GM23338 (cell line): ENCODE measurements around the gene GRID2. TPM values are rescaled to one million over a fixed set of nuclear protein-coding genes. Genes with fewer than 3 reads are reported as not detected.

Experiments
- ATAC-seq: fragments of 200-7000 bp; cut with Tn5 transposase; 3 replicates; pipeline ENCODE4 v1.9.1; 2020
- DNase-seq: peaks from one replicate; pipeline ENCODE4 v3.0.0-alpha.2; 2015; ENCODE audit warnings: low spot score
- H2AFZ ChIP-seq: fragments of 200-600 bp; sonication (generic); 2 replicates; pipeline ENCODE4 v1.8.0; 2016; ENCODE audit warnings: antibody characterized with exemption, mild to moderate bottlenecking, moderate library complexity
- H3F3A ChIP-seq: fragments of 200-600 bp; sonication (generic); replicated peaks from 2 replicates; pipeline ENCODE4 v1.8.0; 2017; ENCODE audit warnings: antibody characterized with exemption, mixed run types, low read depth
- H3K27ac ChIP-seq: fragments of 200-600 bp; sonication (generic); 2 replicates; pipeline ENCODE4 v1.6.1; 2016; ENCODE audit warnings: low read depth
- H3K27me3 ChIP-seq: fragments of 200-600 bp; sonication (generic); 2 replicates; pipeline ENCODE4 v1.8.0; 2016; ENCODE audit warnings: mild to moderate bottlenecking, mixed run types, moderate library complexity; ENCODE audit not compliant: insufficient read depth
- H3K36me3 ChIP-seq: fragments of 200-600 bp; sonication (generic); 2 replicates; pipeline ENCODE4 v1.8.0; 2016; ENCODE audit warnings: mild to moderate bottlenecking; ENCODE audit not compliant: insufficient read depth
- H3K4me1 ChIP-seq: fragments of 200-600 bp; sonication (generic); 2 replicates; pipeline ENCODE4 v1.8.0; 2016; ENCODE audit warnings: mild to moderate bottlenecking, moderate library complexity; ENCODE audit not compliant: insufficient read depth
- H3K4me2 ChIP-seq: fragments of 200-600 bp; sonication (generic); 2 replicates; pipeline ENCODE4 v1.7.1; 2017; ENCODE audit warnings: mixed run types
- H3K4me3 ChIP-seq: fragments of 200-600 bp; sonication (generic); 2 replicates; pipeline ENCODE4 v1.6.1; 2016; ENCODE audit warnings: mixed run types
- H3K79me2 ChIP-seq: fragments of 200-600 bp; sonication (generic); replicated peaks from 2 replicates; pipeline ENCODE4 v1.8.0; 2017; ENCODE audit warnings: mild to moderate bottlenecking; ENCODE audit not compliant: insufficient read depth
- H3K9me2 ChIP-seq: fragments of 200-600 bp; sonication (generic); 2 replicates; pipeline ENCODE4 v1.8.0; 2017; ENCODE audit not compliant: insufficient read depth
- H4K20me1 ChIP-seq: fragments of 200-600 bp; sonication (generic); replicated peaks from 2 replicates; pipeline ENCODE4 v1.8.0; 2017; ENCODE audit warnings: mild to moderate bottlenecking; ENCODE audit not compliant: insufficient read depth
- H3K27ac Mint-ChIP-seq: 2 replicates; pipeline ENCODE4 v1.8.0; 2020; ENCODE audit warnings: inconsistent platforms, mild to moderate bottlenecking, moderate library complexity, mixed read lengths
- H3K27me3 Mint-ChIP-seq: 3 replicates; pipeline ENCODE4 v1.8.0; 2022; ENCODE audit warnings: low read depth, mild to moderate bottlenecking, moderate library complexity, mixed read lengths, inconsistent platforms; ENCODE audit not compliant: insufficient read depth, poor library complexity
- H3K36me3 Mint-ChIP-seq: 3 replicates; pipeline ENCODE4 v1.8.0; 2021; ENCODE audit warnings: low read depth, mild to moderate bottlenecking, inconsistent platforms, moderate library complexity, mixed read lengths
- H3K4me1 Mint-ChIP-seq: 3 replicates; pipeline ENCODE4 v1.8.0; 2020; ENCODE audit warnings: mild to moderate bottlenecking, inconsistent platforms, mixed read lengths
- H3K4me3 Mint-ChIP-seq: 3 replicates; pipeline ENCODE4 v1.8.0; 2021; ENCODE audit warnings: moderate library complexity, mild to moderate bottlenecking, inconsistent platforms, mixed read lengths
- H3K9me3 Mint-ChIP-seq: 3 replicates; pipeline ENCODE4 v1.8.0; 2020; ENCODE audit warnings: moderate library complexity, mild to moderate bottlenecking, inconsistent platforms, mixed read lengths
- CREB1 ChIP-seq: fragments of 250-450 bp; sonication (Bioruptor Pico); IDR thresholded peaks from 2 replicates; pipeline ENCODE4 v1.5.0; 2020; ENCODE audit warnings: low read depth, mild to moderate bottlenecking, moderate library complexity
- ETS1 ChIP-seq: IDR thresholded peaks from 2 replicates; pipeline ENCODE4 v1.6.1; 2016; ENCODE audit warnings: antibody characterized with exemption
- EZH2 ChIP-seq: fragments of 200-600 bp; sonication (generic); IDR thresholded peaks from one replicate; pipeline ENCODE4 v1.8.0; 2017; ENCODE audit warnings: antibody characterized with exemption, mild to moderate bottlenecking, low read depth; ENCODE audit not compliant: unreplicated experiment
- JUNB ChIP-seq: IDR thresholded peaks from one replicate; pipeline ENCODE4 v1.6.1; 2016; ENCODE audit warnings: antibody characterized with exemption; ENCODE audit not compliant: unreplicated experiment
- POLR2AphosphoS5 ChIP-seq: IDR thresholded peaks from 2 replicates; pipeline ENCODE4 v1.6.1; 2016; ENCODE audit warnings: antibody characterized with exemption, low read depth
- REST ChIP-seq: IDR thresholded peaks from one replicate; pipeline ENCODE4 v1.6.1; 2018; ENCODE audit warnings: antibody characterized with exemption; ENCODE audit not compliant: unreplicated experiment
- STAT1 ChIP-seq: IDR thresholded peaks from one replicate; pipeline ENCODE4 v1.6.1; 2016; ENCODE audit warnings: antibody characterized with exemption; ENCODE audit not compliant: unreplicated experiment
- ZNF114 ChIP-seq: fragments of 250-450 bp; sonication (Bioruptor Pico); IDR thresholded peaks from 2 replicates; pipeline ENCODE4 v1.5.0; 2020; ENCODE audit warnings: mild to moderate bottlenecking, moderate library complexity
- ZNF462 ChIP-seq: fragments of 250-450 bp; sonication (Bioruptor Pico); IDR thresholded peaks from 2 replicates; pipeline ENCODE4 v1.5.0; 2020; ENCODE audit warnings: mild to moderate bottlenecking, moderate library complexity
- polyA plus RNA-seq: library from polyadenylated mRNA; unstranded; fragments of >200 nt; fragmentation: Nextera tagmentation; extraction: Ambion mirVana; gene quantifications from 2 replicates; pipeline ENCODE4 v1.2.1, GENCODE V29; 2016
- total RNA-seq: library from RNA; depleted of rRNA; stranded (reverse); fragments of >200 nt; shearing (Covaris generic); gene quantifications from 2 replicates; pipeline ENCODE4 v1.2.3, GENCODE V29; 2014

GRID2 gene
- total and polyA plus RNA-seq, 2 experiments from 2014 or later = 19.9 to 65.4 TPM

- H3K4me2 ChIP-seq = no peak overlapping the region
- H3F3A ChIP-seq = peaks cover 61% of the 10 kb centered on the region
- H3K27ac ChIP-seq = no peak overlapping the region; the same call in 1 of the 2 replicates
- no peak for TF ChIP-seq STAT1
- no peak for TF ChIP-seq CREB1 (CRISPR knock-in tag)
- no peak for TF ChIP-seq ZNF462 (CRISPR knock-in tag)
- no peak for TF ChIP-seq EZH2
- TF ChIP-seq POLR2AphosphoS5 = peak; percentile 74
- TF ChIP-seq ETS1 = no peak
- no peak for TF ChIP-seq REST
- TF ChIP-seq JUNB = no peak
- TF ChIP-seq ZNF114 (CRISPR knock-in tag) = no peak
- DNase-seq (no peak), ATAC-seq (no peak)
- no peaks in the 10 kb centered on the region for H3K9me2 ChIP-seq
- no peak overlapping the region for H3K4me3 Mint-ChIP-seq
- H3K79me2 ChIP-seq = peaks cover 30% of the 10 kb centered on the region
- no peak overlapping the region for H3K4me3 ChIP-seq
- peaks cover 26% of the 10 kb centered on the region for H3K9me3 Mint-ChIP-seq
- peaks cover 96% of the 10 kb centered on the region for H3K36me3 ChIP-seq
- H2AFZ ChIP-seq = no peak overlapping the region
- H3K4me1 Mint-ChIP-seq = peaks cover 20% of the 10 kb centered on the region
- no peak overlapping the region for H3K27ac Mint-ChIP-seq
- H4K20me1 ChIP-seq = peaks cover 24% of the 10 kb centered on the region
- peaks cover 68% of the 10 kb centered on the region for H3K36me3 Mint-ChIP-seq
- no peaks in the 10 kb centered on the region for H3K27me3 ChIP-seq
- peaks cover 18% of the 10 kb centered on the region for H3K4me1 ChIP-seq
- peaks cover 22% of the 10 kb centered on the region for H3K27me3 Mint-ChIP-seq
Measured at GRCh38 chr4:92263575-92263974, 40.2 kb upstream of the GRID2 start.
